Medulla oblongata (tissue), 1 donor: ENCODE measurements around the gene PDE9A.
"Not testable (repeated sequence)": the region's sequence is repeated elsewhere in the genome, so short reads cannot be mapped to it uniquely, and the experiment has no call there.

Experiments used
- DNase-seq: peaks from one replicate; pipeline ENCODE4 v3.0.0-alpha.2; 2015; ENCODE audit errors: extremely low spot score

The PDE9A gene

DNA sequence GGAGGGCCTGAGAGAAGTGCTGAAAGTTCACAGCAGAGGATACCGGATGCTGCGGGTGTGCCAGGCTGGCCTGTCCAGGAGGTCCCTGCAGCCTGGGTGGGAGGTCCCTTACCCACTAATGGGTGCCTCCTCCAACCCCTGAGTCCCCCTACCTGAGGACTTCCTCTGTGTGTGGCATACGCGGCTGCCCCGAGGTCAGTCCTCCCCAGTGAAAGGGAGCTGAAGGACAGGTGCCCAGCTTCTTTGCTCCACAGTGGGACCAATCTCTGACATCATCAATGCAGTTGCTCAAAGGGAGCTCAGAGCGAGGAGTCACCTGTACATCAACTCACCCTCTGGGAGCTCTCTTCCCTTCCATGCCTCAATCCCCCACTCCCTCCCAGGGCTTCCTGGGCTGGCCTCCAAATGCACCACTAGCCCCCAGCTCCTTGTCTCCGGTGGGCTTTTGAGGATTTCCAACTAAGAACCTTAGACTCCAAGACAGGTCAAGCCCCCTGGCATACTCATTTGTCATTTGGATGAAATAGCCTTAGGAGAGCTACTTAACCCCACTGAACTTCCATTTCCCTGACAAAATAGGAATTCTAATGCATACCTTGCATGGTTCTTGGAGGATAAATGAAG, 53.9 kb downstream of the PDE9A start:
- no peak for DNase-seq

DNA sequence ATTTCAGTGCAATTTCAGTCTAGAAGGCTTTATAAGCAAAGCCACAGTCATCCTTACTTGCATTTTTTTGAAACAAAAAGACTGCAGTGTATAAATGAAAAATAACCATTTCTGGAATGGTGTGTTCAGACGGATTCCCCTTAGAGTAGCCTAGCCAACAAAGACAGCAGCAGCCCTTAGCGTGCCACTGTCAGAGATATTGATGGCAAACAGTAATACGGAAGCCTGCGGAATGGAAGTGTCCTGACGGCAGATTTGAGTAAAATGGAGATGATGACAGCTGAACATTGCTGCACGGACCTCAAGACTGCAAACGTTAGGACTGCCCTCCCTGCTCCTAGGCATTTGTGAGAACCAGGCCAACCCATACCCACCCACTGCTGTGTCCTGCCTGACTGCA, 54.7 kb downstream of the PDE9A start:
- DNase-seq = no peak

DNA sequence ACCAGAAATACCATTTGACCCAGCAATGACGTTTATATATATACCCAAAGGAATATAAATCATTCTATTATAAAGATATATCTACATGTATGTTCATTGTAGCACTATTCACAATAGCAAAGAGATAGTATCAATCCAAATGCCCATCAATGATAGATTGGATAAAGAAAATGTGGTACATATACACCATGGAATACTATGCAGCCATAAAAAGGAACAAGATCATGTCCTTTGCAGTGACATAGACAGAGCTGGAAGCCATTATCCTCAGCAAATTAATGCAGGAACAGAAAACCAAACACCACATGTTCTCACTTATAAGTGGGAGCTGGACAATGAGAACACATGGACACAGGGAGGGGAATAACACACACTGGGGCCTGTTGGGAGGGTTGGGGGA, 55.5 kb downstream of the PDE9A start:
- not testable (repeated sequence) for DNase-seq

DNA sequence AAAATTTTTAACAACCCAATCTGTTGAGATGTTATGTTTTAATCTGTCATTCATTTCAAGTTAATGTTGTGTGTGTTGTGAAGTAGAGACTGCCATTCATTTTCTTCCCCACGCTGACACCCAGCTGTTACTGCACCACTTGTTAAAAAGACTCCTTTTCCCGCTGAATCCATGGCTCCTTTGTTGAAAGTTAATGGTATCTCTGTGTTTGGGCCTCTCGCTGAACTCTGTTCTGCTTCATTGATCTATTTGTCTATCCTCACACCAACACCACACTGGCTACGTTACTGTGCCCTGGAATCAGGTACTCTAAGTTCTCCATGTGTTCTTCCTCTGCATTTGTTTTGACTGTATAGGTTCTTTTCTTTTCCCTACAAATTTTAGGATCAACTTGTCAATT, 58.2 kb downstream of the PDE9A start:
- DNase-seq = peak; percentile 30

DNA sequence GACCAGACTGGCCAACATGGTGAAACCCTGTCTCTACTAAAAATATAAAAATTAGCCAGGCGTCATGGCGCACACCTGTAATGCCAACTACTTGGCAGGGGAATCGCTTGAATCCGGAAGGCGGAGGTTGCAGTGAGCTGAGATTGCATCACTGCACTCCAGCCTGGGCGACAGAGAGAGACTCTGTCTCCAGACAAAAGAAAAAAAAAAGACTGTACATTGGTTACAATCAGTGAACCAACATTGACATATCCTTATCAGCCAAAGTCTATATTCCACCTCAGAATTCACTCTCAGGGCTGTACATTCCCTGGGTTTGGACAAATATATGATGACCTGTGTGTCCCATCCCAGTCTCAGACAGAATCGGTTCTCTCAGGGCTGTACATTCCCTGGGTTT, 62.0 kb downstream of the PDE9A start:
- not testable (repeated sequence) for DNase-seq

DNA sequence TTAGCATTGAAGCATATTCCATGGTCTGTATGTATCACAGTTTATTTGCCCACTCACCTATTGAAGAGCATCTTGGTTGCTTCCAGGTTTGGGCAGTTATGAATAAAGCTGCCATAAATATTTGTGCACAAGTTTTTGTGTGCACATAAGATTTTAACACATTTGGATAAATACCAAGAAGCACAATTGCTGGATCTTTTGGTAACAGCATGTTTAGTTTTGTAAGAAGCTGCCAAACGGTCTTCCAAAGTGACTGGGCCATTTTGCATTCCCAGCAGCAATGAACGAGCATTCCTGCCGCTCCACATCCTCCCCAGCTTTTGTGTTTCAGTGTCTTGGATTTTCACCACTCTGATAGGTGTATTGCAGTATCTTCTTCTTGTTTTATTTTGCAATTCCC, 62.7 kb downstream of the PDE9A start:
- no peak for DNase-seq

DNA sequence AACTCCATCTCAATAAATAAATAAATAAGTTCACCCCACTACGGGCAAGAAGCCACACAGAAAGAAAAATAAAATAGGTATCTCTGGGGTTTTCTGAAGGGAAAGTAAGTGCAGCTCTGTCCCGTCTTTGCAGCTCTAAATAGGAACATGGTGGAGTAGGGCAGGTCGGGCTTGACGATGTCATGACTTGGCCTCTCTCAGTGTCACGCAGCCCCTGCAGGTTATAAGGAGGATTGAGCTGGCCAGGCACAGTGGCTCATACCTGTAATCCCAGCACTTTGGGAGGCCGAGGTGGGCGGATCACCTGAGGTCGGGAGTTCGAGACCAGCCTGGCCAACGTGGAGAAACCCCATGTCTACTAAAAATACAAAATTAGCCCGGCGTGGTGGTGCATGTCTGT, 67.1 kb downstream of the PDE9A start:
- not testable (repeated sequence) for DNase-seq

DNA sequence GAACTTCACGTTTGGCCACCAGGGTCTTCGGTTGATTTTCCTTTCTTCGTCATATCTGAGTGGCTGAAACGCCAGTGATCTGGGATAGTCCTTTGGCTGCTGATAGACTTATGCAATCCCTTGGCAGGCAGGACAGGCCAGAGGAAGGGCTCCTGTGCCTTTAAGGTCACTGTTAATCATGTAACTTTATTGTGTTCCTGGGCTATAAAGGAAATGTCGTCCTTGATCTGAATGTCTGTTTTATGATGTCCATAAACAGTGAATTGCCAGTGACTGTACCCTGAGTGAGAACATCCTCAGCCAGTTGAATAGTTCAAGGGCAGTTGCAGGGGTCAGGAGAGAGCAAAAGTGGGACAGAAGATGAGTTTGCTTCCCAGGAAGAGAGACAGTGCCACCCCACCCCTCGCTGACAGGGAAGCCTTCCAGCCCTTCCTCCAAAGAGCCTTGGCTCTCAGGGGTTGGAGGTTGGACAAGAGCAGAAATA, 68.0 kb downstream of the PDE9A start:
- no peak for DNase-seq

DNA sequence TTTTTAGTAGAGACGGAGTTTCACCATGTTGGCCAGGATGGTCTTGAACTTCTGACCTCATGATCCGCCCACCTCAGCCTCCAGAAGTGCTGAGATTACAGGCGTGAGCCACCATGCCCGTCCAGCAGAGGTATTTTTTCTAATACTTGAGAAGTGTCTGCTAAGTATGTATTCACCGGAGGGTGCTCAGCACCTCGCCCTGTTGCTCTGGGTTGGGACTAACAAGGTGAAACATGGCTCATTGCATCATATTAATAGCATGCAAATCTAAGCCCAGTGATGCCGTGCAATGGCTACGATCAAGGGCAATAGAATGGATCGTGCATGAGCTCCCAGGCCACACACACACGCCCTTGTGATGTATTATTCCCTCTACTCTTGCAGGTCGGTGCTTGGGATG, 68.7 kb downstream of the PDE9A start:
- no peak for DNase-seq

DNA sequence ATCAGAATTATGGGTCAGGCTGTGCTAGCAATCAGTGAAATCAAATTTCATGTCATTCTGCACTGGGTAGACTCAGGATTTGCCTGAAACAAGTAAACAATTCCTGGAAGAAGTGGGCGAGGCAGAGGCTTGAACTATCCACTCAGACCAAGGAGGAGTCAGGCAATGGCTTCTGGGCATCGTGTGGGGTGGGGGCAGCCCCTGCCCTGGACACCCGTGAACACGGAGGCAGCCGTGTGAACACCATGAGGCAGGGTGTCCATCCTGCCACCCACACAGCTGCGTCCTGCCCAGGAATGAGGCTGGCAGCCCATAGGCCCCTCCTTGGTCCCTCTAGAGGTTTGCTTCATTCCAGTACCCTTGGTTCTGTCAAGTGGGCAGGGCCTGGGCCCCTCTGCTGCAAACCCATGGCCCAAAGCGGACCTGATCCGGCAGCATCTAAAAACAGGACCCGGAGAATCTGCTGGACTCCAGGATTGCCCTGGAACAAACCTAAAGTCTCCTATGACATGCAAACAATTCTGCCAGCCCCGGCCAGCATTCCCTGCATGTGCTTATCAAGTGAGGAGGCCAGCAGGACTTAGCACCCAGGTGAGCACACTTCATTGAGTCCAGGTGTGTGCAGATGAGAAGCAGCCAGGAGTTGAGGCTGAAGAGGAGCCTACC, 69.5 kb downstream of the PDE9A start:
- DNase-seq = no peak

DNA sequence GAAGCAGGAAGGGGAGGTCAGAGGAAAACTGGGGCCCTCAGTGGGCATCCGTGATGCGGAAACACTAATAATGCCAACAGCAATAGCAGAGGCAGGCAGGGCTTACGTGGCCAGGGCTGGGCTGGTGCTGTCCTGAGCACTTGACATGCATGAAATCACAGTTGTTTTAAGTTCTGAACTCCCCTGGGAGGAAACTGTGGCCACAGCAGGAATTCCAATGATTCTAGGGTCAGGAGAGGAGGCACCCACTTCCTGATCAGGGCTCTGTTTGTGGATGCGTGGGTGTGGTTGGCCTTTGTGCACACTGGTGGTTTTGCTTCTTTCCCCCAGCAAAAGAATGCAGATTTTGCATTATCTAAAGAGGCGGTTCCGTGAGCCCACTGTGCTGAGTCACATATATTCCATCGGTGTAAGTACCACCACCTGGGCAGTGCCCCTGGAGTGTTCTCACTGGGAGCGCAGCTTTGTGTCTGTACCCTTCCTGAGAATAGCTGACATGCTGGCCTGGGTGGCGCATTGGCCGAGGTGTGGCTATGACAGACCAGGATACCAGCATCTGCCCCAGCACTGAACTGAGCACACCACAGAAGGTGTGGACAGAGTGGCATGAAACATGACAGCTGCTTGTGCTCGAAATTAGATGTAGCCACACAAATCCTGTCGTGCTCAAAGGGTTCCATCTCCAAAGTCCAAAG, 71.0 kb downstream of the PDE9A start:
- DNase-seq = no peak

DNA sequence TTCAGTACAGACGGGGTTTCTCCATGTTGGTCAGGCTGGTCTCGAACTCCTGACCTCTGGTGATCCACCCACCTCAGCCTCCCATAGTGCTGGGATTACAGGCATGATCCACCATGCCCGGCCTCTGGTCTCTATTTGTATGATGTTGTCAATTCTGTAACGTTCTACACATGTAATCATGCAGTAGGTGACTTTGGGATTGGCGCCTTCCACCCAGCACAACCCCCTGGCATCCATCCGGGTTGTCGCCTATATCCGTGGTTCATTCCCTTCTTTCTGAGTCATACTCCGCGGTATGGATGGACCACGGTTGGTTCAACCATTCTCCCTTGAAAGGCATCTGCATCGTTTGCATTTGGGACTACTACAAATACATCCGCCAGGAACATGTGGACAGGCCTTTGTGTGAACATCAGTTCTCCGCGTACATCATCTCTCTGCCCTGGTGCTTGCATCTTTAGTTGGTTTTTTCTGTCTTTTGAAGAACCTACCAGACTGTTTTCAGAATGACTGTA, 72.1 kb downstream of the PDE9A start:
- DNase-seq = no peak

DNA sequence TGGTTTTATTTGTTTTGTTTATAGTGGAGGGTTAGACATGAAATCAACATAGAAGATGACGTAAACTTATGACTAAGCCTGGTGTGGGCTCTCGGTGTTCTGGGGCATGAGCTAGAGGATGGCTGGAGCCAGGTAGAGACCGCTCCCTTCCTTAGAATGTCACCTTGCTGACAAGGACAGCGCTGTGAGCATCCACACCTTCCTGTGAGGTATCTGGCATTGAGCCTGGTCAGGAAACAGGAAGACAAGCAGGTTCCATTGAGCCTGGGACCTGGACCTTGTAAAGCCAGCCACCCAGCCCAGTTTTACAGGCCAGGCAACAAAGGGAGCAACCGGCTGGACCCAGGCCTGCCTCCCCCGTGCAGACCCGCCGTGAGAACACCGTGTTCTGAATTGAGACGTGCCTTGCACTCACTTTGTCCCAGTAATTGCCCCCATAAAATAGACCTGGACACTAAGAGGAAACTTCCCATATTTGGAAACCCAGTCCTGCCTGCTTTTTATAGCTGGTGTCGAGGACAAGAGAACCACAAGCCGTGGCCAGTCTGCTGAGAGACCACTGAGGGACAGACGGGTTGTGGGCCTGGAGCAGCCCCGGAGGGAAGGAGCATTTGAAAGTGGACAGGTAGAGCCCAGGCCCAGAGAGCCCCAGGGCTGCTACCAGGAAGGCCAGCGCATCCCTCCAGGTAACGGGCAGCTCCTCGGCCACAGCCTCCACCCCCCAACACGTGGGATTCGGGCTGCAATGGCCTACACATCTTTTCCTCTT, 78.0 kb downstream of the PDE9A start:
- no peak for DNase-seq

DNA sequence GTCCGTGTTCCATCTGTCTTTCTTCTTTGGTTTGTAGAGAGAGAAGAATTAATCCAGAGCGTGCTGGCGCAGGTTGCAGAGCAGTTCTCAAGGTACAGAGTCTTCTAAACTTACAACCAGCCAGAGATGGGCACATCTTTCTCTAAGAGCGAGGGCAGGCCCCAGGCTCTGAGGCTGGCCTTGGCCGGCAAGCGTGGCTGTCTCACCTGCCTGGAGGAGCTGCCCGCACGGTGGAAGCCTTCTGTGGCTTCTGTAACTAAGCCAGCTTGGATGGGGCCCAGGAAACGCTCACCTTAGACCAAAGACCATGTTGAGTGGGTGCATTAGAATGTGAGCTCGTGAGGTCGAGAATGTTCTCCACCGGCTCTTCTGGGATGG, 78.6 kb downstream of the PDE9A start:
- no peak for DNase-seq

DNA sequence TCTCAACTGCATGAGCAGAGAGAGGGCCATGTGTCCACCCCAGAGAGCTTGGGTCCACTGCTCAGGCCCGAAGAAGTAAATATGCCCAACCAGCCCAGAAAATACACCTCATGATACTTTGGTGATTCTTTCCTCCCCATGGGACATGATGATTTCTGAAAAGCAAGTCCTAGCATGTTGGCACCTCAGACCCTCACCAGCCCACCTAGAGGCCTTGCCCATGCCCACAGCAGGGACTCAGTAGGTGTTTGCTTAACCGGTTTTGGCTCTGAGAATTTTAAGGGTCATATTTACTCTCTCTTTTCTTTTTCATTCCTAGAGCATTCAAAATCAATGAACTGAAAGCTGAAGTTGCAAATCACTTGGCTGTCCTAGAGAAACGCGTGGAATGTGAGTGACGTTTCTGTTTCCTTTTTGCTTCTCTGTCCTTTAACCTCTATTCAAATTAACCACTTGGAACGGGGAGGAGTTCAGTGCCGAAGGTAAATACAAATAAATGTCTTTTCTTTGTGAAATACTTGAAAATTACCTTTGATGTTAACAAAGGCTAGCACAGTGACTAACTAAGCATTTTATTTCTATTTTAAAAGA, 79.7 kb downstream of the PDE9A start:
- DNase-seq = peak; percentile 50

DNA sequence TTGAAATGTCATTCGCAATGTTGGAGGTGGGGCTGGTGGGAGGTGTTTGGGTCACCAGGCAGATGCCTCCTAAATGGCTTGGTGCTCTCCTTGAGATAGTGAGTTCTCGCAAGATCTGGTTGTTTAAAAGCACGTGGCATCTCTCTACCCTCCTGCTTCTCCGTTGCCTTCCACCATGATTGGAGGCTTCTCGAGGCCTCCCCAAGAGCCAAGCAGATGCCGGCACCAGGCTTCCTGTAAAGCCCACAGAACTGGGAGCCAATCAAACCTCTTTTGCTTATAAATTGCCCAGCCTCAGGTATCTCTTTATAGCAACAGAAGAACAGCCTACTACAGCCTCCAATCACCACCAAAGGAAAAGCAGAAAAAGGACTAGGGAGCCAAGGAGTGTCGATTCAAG, 80.5 kb downstream of the PDE9A start:
- DNase-seq = no peak

DNA sequence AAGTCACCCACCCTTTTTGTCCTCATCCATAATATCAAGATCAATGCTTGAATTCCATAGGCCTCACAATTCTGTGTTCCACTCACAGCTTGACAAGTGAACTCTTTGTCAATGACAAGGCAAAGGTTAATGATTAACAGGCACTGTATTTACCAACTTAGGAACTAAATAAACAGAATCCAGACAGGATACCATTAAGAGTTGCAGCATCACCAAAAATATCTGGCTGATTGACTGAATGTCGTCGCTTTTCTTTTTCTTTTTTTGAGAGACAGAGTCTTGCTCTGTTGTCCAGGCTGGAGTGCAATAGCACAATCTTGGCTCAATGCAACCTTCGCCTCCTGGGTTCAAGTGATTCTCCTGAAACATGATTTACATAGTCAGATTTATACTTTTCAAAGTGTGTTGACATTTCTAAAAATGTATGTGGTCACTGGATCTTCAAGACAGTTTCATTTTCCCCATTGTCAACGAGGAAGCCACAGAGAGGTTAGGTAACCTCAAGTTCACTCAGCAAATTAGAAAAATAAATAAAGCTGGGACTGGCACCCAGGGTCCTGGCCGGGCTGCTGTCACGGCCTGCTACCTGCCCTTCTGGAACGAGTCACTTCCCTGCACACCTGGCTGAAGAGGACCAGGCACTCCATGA, 81.0 kb downstream of the PDE9A start:
- DNase-seq = no peak

DNA sequence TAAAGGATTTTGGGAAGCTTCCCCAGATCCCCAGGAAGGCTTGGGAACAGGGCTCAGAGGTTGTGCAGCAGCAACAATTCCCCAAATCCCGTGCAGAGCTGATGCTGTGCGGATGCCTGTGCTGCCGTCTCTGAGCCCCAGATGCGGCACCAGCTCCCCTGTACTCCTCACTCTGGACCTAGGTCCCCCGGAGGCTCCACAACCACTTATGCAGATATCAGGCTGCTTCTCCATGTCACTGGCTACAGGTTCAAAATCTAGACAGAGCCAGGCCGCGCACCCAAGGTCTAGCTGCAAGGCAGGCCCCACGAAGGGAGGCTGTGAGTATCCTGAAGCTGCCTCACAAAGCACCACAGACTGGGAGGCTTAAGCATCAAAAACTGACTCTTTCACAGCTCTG, 81.6 kb downstream of the PDE9A start:
- no peak for DNase-seq

DNA sequence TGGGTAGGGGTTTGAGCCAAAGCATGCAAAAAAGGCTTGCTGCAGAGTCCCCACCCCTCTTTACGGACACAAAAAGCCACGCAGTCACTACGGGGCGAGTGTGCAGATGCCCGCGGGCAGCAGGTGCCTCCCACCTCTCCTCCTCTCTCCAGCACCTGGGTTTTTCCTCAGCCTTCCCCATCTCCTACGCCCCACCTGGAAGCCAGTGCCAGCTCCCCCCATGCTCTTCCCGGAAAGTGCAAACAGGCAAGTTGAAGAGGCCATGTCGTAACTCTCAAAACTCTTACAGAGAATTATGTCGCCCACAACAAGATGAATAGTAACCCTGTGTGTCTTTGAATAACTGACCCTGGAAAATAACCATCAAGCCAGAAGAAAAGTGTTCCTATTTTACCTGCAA, 82.5 kb downstream of the PDE9A start:
- DNase-seq = no peak

DNA sequence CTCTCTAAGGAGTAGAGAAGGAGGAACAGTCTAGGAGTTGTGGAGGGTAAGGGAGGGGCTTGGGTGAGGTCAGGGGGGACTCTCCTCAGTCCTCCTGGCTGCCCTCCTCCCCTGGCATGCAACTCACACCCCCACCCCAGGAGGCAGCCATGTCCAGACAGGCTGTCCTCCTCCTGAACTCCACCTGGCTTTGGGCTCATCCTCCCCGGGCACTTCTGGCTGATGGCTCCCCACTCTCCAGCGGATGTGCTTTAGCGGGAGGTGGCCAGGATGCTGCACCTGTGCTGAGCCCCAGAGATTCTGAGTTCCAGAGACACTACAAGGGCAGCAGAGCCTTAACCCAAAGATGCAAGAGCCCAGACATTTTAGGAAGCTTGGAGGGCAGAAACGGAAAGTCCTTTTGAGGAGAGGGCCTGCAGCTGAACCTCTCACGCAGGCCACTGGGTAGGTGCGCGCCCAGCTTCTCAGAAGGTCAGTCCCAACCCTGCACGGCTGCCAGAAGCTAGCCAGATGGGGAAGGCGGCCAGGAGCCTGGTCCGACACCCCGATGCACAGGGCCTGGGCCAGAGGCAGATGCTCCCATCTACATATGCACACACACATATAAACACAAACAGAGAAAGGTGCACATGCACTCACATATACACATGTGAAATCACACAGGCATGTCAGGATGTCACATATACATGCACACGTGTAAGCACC, 83.4 kb downstream of the PDE9A start:
- DNase-seq = no peak
